Measurements from ENCODE around the gene PTH2R. TPM values are rescaled to one million over a fixed set of nuclear protein-coding genes. Genes with fewer than 3 reads are reported as not detected.
"Not testable (repeated sequence)": the region's sequence is repeated elsewhere in the genome, so short reads cannot be mapped to it uniquely, and the experiment has no call there.

The PTH2R gene
- total RNA-seq, 2 experiments from 2014 or later: 0.10 TPM; not detected in 1

- H3K4me3 Mint-ChIP-seq; CTCF ChIA-PET; H3K4me1 Mint-ChIP-seq (ENCODE audit: low read depth); H3K9me3 Mint-ChIP-seq; H3K27me3 Mint-ChIP-seq; DNase-seq; intact Hi-C loops (cut with micrococcal nuclease); H3K36me3 Mint-ChIP-seq; POLR2A ChIA-PET; H3K27ac Mint-ChIP-seq: not testable (repeated sequence)
Measured at GRCh38 chr2:208535578-208535977, 129.0 kb downstream of the PTH2R start.

DNA sequence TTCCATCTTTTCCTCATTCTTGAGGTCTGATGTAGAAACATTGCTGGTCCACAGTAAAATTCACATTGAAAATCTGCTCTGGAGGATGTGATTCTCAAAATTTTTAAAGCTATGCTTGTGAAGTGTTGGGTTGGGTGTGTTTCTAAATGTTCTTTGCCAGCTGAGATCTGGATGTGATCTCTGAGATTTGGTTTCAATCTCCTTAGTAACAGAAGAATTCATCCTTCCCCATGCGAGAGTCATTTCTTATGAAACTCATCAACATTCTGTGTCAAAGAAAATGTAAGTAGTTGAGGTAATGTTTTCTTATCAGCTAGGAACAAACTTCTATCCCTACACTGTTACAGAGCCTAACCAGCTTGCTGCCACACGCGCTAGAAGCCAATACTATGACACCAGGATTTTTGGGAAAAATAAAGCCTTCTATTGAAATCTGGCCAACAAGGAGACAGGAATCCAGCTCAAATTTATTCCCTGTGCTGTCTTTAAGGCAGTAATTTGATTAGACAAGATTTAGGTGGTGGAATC lies 134.9 kb downstream of the PTH2R start:
- no peak overlapping the region for H3K4me3 Mint-ChIP-seq
- no peaks in the 10 kb centered on the region for H3K4me1 Mint-ChIP-seq (ENCODE audit: low read depth)
- no peaks in the 10 kb centered on the region for H3K9me3 Mint-ChIP-seq
- DNase-seq: no peak
- H3K27me3 Mint-ChIP-seq: no peaks in the 10 kb centered on the region
- no peak overlapping the region for H3K27ac Mint-ChIP-seq
- ChIA-PET POLR2A (no interaction called here), CTCF (no interaction called here)
- no peaks in the 10 kb centered on the region for H3K36me3 Mint-ChIP-seq
- intact Hi-C loops (cut with micrococcal nuclease): no loop called here

DNA sequence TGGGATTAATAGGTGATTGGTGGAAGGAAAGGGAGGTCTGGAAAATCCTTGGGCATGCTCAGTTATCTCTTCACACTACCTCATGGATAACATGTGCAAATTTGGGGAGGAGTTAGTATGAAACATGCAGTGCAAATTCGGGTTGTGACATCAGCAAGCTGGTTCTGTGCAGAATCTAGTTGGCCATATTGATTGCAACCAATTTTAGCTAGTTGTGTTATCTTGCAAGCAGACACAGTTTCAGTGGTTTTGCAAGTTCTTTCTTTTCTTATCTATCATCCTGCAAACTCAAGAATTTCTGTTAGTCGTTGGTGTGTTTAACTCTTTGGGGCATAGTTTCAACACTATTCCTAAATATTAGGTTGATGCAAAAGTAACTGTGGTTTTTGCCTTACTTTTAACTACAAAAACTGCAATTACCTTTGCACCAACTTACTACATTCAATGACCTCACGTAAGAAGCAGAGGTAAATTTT lies 135.4 kb downstream of the PTH2R start:
- no peaks in the 10 kb centered on the region for H3K36me3 Mint-ChIP-seq
- intact Hi-C loops (cut with micrococcal nuclease): no loop called here
- no peak for DNase-seq
- H3K9me3 Mint-ChIP-seq: no peaks in the 10 kb centered on the region
- H3K27me3 Mint-ChIP-seq: no peaks in the 10 kb centered on the region
- H3K27ac Mint-ChIP-seq: no peak overlapping the region
- CTCF ChIA-PET: no interaction called here
- no peaks in the 10 kb centered on the region for H3K4me1 Mint-ChIP-seq (ENCODE audit: low read depth)
- POLR2A ChIA-PET: no interaction called here
- no peak overlapping the region for H3K4me3 Mint-ChIP-seq

- ChIA-PET CTCF (no interaction called here), POLR2A (no interaction called here)
- intact Hi-C loops (cut with micrococcal nuclease): no loop called here
- Mint-ChIP-seq H3K27me3 (no peaks in the 10 kb centered on the region), H3K27ac (no peak overlapping the region), H3K4me3 (no peak overlapping the region), H3K4me1 (ENCODE audit: low read depth) (no peaks in the 10 kb centered on the region), H3K36me3 (no peaks in the 10 kb centered on the region), H3K9me3 (no peaks in the 10 kb centered on the region)
- no peak for DNase-seq
Measured at GRCh38 chr2:208542465-208543041, 136.0 kb downstream of the PTH2R start.

Other genes starting within 250 kb of the PTH2R start
- gene CRYGA, start 243.2 kb upstream of the PTH2R start, total RNA-seq: not detected
- not detected for gene C2orf80, start 216.8 kb upstream of the PTH2R start, total RNA-seq
- gene IDH1, start 151.7 kb upstream of the PTH2R start, total RNA-seq: 10 to 100 TPM; 30.9 to 32.9 TPM
- gene PIKFYVE, start 140.5 kb upstream of the PTH2R start, total RNA-seq: 10 to 100 TPM; 22.4 to 23.7 TPM